CD4-positive, alpha-beta T cell treated with Interleukin-12 subunit alpha and Interleukin-12 subunit beta, for 1 hour (primary cell): ENCODE data around the gene SLC22A2.
"Not testable (repeated sequence)": the region's sequence is repeated elsewhere in the genome, so short reads cannot be mapped to it uniquely, and the experiment has no call there.

Experiments
- DNase-seq: peaks from one replicate; pipeline ENCODE4 v3.0.0-alpha.2; 2020

SLC22A2 gene

GRCh38 chr6:160258346-160259142 is at the start of gene SLC22A2:
SLC22A2 (minus strand) TSS chr6:160258821; CDS start chr6:160258757, 64 bp downstream.
- no peak for DNase-seq

GRCh38 chr6:160305926-160306713 is 47.5 kb upstream of the SLC22A2 start:
- DNase-seq = no peak

DNA sequence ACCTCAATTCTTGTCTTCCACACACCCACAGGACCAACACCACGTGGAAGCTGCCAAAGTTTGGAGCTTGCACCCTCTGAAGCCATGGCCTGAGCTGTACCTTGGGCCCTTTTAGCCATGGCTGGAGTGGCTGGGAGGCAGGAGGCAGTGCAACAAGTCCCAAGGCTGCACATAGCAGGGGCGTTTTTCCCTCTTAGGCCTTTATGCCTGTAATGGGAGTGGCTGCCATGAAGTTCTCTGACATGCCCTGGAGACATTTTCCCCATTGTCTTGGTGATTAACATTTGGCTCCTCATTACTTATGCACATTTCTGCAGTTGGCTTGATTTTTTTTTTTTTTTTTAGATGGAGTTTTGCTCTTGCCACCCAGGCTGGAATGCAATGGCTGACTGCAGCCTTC is 45.2 kb upstream of the SLC22A2 start:
- no peak for DNase-seq

GRCh38 chr6:160302431-160303082 is 43.9 kb upstream of the SLC22A2 start:
- not testable (repeated sequence) for DNase-seq

DNA sequence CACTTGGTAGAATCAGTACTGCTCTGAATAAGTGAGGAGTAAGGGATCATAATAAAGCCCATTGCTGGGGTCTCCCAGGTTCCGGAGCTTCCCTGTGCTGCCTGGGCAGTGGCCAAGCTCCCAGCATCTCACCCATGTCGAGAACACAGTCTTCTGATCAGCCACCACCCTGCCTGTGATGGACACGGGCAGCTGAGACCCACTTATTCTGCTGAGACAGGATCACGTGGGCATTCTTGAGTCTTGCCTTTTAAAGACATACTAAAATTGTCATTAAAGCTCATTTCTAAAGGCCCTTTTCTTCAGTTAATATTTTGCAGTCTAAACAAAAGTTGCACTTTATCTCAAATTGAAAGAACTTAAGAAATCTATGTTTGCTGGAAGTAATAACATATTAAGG is 42.7 kb upstream of the SLC22A2 start:
- DNase-seq = no peak

- DNase-seq = no peak
These were observed 41.6 kb upstream of the SLC22A2 start for GRCh38 chr6:160300076-160300695.

- DNase-seq = no peak
These were observed 40.9 kb upstream of the SLC22A2 start for GRCh38 chr6:160299559-160299958.

- DNase-seq = no peak
These were observed 39.5 kb upstream of the SLC22A2 start for GRCh38 chr6:160298121-160298520.

- DNase-seq = no peak
These were observed 38.7 kb upstream of the SLC22A2 start for GRCh38 chr6:160297310-160297709.

- DNase-seq = no peak
These were observed 35.2 kb upstream of the SLC22A2 start for GRCh38 chr6:160293844-160294243.

DNA sequence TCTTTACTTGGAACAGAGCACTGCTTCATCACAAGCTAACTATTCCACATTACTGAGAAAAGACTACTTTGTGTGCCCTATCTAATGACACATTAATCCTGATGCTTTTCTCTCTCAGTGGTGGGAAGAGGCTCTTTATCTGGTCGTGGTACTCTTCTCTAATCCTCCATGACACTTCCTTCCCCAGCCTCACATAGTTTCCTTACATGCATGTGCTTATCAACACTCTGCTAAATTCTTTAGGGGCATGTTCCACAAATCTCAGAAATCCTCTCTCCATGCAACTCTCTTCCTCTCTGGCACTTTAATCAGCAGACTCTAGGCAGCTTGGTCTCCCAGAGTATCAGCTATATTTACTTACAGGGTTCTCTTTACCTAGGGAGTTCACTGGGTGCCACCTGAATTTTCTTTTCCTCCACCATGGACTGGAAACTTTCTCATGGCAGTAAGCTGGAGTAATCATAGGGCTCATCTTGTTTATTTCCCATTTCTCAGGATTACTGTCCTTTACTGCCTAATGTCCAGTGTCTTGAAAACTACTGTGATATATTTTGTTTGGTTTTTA is 27.0 kb upstream of the SLC22A2 start:
- no peak for DNase-seq

GRCh38 chr6:160284575-160284974 is 26.0 kb upstream of the SLC22A2 start:
- DNase-seq = no peak

GRCh38 chr6:160282444-160282843 is 23.8 kb upstream of the SLC22A2 start:
- no peak for DNase-seq

DNA sequence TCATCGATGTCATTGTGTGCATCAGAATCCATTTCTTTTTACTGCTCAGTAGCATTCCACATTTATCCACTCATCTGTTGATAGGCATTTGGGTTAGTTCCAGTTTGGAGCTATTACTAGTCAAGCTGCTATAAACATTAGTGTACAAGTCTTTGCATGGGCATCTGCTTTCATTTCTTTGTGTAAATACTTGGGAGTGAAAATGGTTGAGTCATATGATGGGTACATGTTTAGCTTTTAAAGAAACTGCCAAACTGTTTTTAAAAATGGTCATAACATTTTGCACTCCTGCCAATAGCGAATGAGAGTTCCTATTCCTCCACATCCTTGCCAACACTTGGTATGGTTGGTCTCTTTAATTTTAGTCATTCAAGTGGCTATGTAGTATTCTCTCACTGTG is 21.2 kb upstream of the SLC22A2 start:
- no peak for DNase-seq

DNA sequence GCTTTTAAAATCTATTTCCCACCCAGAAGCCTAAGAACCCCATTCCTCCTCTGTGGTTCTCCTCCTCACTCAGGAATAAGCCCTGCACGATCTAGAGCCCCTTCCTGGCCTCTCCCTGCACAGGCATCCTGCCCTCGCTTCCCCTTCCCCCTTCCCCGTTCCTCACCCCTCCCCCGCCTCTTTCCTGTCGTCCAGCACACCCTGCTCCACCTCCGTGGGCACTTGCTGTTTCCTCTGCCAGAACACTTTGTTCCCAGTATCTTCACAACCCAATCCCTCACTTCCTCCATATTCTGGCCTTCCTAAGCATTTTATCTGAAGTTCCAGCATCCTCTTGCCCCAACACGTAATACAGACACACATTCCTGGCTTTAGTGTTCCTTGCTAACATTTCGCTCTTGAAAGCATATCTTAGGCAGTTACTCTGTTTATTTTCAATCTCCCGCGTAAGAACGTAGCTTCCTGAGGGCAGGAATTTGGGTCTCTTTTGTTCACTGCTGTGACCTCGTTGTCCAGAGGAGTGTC is 20.2 kb upstream of the SLC22A2 start:
- DNase-seq = no peak

GRCh38 chr6:160278311-160278710 is 19.7 kb upstream of the SLC22A2 start:
- DNase-seq = no peak

- DNase-seq = no peak
These were observed 18.9 kb upstream of the SLC22A2 start for GRCh38 chr6:160277546-160277945.

GRCh38 chr6:160277144-160277543 is 18.5 kb upstream of the SLC22A2 start:
- DNase-seq = no peak

DNA sequence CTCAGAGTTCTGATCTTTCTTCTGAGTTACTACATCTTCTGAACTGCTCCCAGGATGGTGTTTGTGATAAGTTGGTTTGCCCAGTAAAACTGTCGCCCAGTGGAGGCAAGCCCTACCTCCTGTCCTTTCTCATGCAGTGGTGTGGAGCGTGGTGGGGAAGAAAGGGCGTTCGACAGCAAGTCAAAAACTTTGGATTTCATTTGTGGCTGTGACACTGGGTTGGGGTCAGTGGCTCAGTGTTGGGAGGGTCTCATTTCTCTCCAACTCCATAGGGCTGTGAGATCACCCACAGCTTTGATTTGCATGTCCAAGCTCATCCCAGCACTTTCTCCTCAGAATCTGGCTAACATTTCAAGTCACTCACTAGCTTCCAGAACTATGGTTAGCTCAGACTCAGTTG is 17.5 kb upstream of the SLC22A2 start:
- DNase-seq = no peak

- DNase-seq = no peak
These were observed 16.9 kb upstream of the SLC22A2 start for GRCh38 chr6:160275511-160276003.

GRCh38 chr6:160274871-160275510 is 16.4 kb upstream of the SLC22A2 start:
- no peak for DNase-seq

GRCh38 chr6:160273750-160274149 is 15.1 kb upstream of the SLC22A2 start:
- no peak for DNase-seq
